IPS DF 4.7 (cell line): ENCODE results near the gene FA2H.
"Not testable (repeated sequence)": the region's sequence is repeated elsewhere in the genome, so short reads cannot be mapped to it uniquely, and the experiment has no call there.

Experiments
- DNase-seq: peaks from one replicate; pipeline ENCODE4 v3.0.0-alpha.2; 2013; ENCODE audit warnings: low spot score; ENCODE audit errors: extremely low read depth

The FA2H gene

GRCh38 chr16:74770831-74771526 lies 3.6 kb downstream of the FA2H start:
- no peak for DNase-seq

- DNase-seq, result no peak
Measured at GRCh38 chr16:74769586-74770190, 4.9 kb downstream of the FA2H start.

GRCh38 chr16:74768239-74768638 lies 6.4 kb downstream of the FA2H start:
- DNase-seq, result no peak

GRCh38 chr16:74767749-74768148 lies 6.9 kb downstream of the FA2H start:
- DNase-seq, result no peak

GRCh38 chr16:74766729-74767128 lies 7.9 kb downstream of the FA2H start:
- no peak for DNase-seq

- not testable (repeated sequence) for DNase-seq
Measured at GRCh38 chr16:74764184-74764583, 10.4 kb downstream of the FA2H start.

GRCh38 chr16:74761665-74762064 lies 13.0 kb downstream of the FA2H start:
- DNase-seq, result no peak

- DNase-seq, result no peak
Measured at GRCh38 chr16:74760007-74760767, 14.4 kb downstream of the FA2H start.

GRCh38 chr16:74759564-74759963 lies 15.1 kb downstream of the FA2H start:
- DNase-seq, result no peak

- DNase-seq, result no peak
Measured at GRCh38 chr16:74758801-74759200, 15.8 kb downstream of the FA2H start.

- no peak for DNase-seq
Measured at GRCh38 chr16:74757349-74757748, 17.3 kb downstream of the FA2H start.

- no peak for DNase-seq
Measured at GRCh38 chr16:74756203-74756602, 18.4 kb downstream of the FA2H start.

GRCh38 chr16:74753180-74753579 lies 21.4 kb downstream of the FA2H start:
- no peak for DNase-seq

GRCh38 chr16:74752756-74753155 lies 21.9 kb downstream of the FA2H start:
- no peak for DNase-seq

GRCh38 chr16:74752258-74752657 lies 22.4 kb downstream of the FA2H start:
- no peak for DNase-seq

GRCh38 chr16:74751658-74752057 lies 23.0 kb downstream of the FA2H start:
- no peak for DNase-seq

- no peak for DNase-seq
Measured at GRCh38 chr16:74749291-74750055, 25.1 kb downstream of the FA2H start.

- no peak for DNase-seq
Measured at GRCh38 chr16:74748616-74749026, 26.0 kb downstream of the FA2H start.

- DNase-seq, result no peak
Measured at GRCh38 chr16:74747716-74748615, 26.7 kb downstream of the FA2H start.

GRCh38 chr16:74745926-74746325 lies 28.7 kb downstream of the FA2H start:
- DNase-seq, result no peak
